Peyer's patch (tissue), 4 donors: ENCODE results near the gene GHRH.

Experiments
- CTCF ChIP-seq, 6 experiments: fragments of 450-650 bp in 4 of 6; fragments of 200-600 bp in 2 of 6; sonication (generic) in 1 of 6; IDR thresholded peaks; one replicate each; pipeline ENCODE4 v1.5.1; 2017 to 2019; ENCODE audit warnings: antibody characterized with exemption in 6 of 6, mild to moderate bottlenecking in 3 of 6, moderate library complexity in 1 of 6
- POLR2A ChIP-seq, 2 donors: fragments of 450-650 bp; IDR thresholded peaks; one replicate each; pipeline ENCODE4 v1.5.1; 2017; ENCODE audit warnings: antibody characterized with exemption in 2 of 2, mild to moderate bottlenecking in 2 of 2, moderate library complexity in 2 of 2

GRCh38 chr20:37228656-37229055 lies 33.0 kb downstream of the GHRH start:
- TF ChIP-seq CTCF (IDR thresholded peaks at IDR 0.05) (no peak), POLR2A (IDR thresholded peaks at IDR 0.05) (no peak)
